Ishikawa (cell line): ENCODE measurements around the gene NDFIP1.

Experiments used
- CEBPB ChIP-seq: IDR thresholded peaks from 2 replicates; pipeline ENCODE4 v1.6.1; 2012
- CREB1 ChIP-seq: IDR thresholded peaks from 2 replicates; pipeline ENCODE4 v1.6.1; 2012; ENCODE audit warnings: low read depth
- EGR1 ChIP-seq: IDR thresholded peaks from 2 replicates; pipeline ENCODE4 v1.6.1; 2012
- EP300 ChIP-seq: IDR thresholded peaks from 2 replicates; pipeline ENCODE4 v1.6.1; 2012; ENCODE audit warnings: borderline replicate concordance
- FOXM1 ChIP-seq: IDR thresholded peaks from 2 replicates; pipeline ENCODE4 v1.6.1; 2012; ENCODE audit warnings: low read depth, borderline replicate concordance
- MAX ChIP-seq: IDR thresholded peaks from 2 replicates; pipeline ENCODE4 v1.6.1; 2012
- NFIC ChIP-seq: IDR thresholded peaks from 2 replicates; pipeline ENCODE4 v1.6.1; 2012
- RAD21 ChIP-seq: IDR thresholded peaks from 2 replicates; pipeline ENCODE4 v1.6.1; 2012; ENCODE audit warnings: low read depth
- REST ChIP-seq: IDR thresholded peaks from 2 replicates; pipeline ENCODE4 v1.6.1; 2012; ENCODE audit warnings: low read depth, mild to moderate bottlenecking
- TAF1 ChIP-seq: IDR thresholded peaks from 2 replicates; pipeline ENCODE4 v1.6.1; 2012; ENCODE audit warnings: low read depth, mild to moderate bottlenecking
- TCF12 ChIP-seq: IDR thresholded peaks from 2 replicates; pipeline ENCODE4 v1.6.1; 2012; ENCODE audit warnings: low read depth
- TEAD4 ChIP-seq: IDR thresholded peaks from 2 replicates; pipeline ENCODE4 v1.6.1; 2012
- USF1 ChIP-seq: IDR thresholded peaks from 2 replicates; pipeline ENCODE4 v1.6.1; 2012
- YY1 ChIP-seq: IDR thresholded peaks from 2 replicates; pipeline ENCODE4 v1.6.1; 2012; ENCODE audit warnings: low read depth
- ZBTB7A ChIP-seq: IDR thresholded peaks from 2 replicates; pipeline ENCODE4 v1.6.1; 2012; ENCODE audit warnings: low read depth

NDFIP1 gene

GRCh38 chr5:142100307-142100706 is 8.3 kb upstream of the NDFIP1 start:
- TF ChIP-seq ZBTB7A (no peak), YY1 (no peak), CREB1 (no peak), EP300 (no peak), TCF12 (no peak), USF1 (no peak), REST (no peak), EGR1 (no peak), FOXM1 (no peak), MAX (no peak), TEAD4 (no peak), CEBPB (no peak), TAF1 (no peak), NFIC (no peak), RAD21 (no peak)

- TF ChIP-seq TAF1: no peak
- TF ChIP-seq EGR1: no peak
- no peak for TF ChIP-seq RAD21
- no peak for TF ChIP-seq TEAD4
- TF ChIP-seq TCF12: no peak
- TF ChIP-seq CEBPB: no peak
- TF ChIP-seq ZBTB7A: no peak
- TF ChIP-seq REST: no peak
- TF ChIP-seq NFIC: no peak
- no peak for TF ChIP-seq USF1
- no peak for TF ChIP-seq CREB1
- no peak for TF ChIP-seq FOXM1
- TF ChIP-seq EP300: no peak
- TF ChIP-seq YY1: no peak
- TF ChIP-seq MAX: no peak
These were observed 5.4 kb upstream of the NDFIP1 start for GRCh38 chr5:142102980-142103740.

GRCh38 chr5:142104491-142104890 is 4.1 kb upstream of the NDFIP1 start:
- TF ChIP-seq YY1: no peak
- no peak for TF ChIP-seq TAF1
- no peak for TF ChIP-seq TCF12
- no peak for TF ChIP-seq FOXM1
- TF ChIP-seq NFIC: no peak
- TF ChIP-seq CREB1: no peak
- TF ChIP-seq USF1: no peak

GRCh38 chr5:142106061-142106460 is 2.5 kb upstream of the NDFIP1 start:
- TF ChIP-seq EP300 (no peak), FOXM1 (no peak), REST (no peak), TAF1 (no peak)
